ENCODE results near the gene CALD1.

The CALD1 gene

GRCh38 chr7:134947831-134948230 lies 168.4 kb downstream of the CALD1 start:
- DNase-seq (ENCODE audit: low spot score) = no peak
- no peak for TF ChIP-seq CTCF (IDR thresholded peaks at IDR 0.05; ENCODE audit: extremely low read depth, missing control alignments)

GRCh38 chr7:134948246-134948645 lies 168.8 kb downstream of the CALD1 start:
- no peak for DNase-seq (ENCODE audit: low spot score)
- no peak for TF ChIP-seq CTCF (IDR thresholded peaks at IDR 0.05; ENCODE audit: extremely low read depth, missing control alignments)

DNA sequence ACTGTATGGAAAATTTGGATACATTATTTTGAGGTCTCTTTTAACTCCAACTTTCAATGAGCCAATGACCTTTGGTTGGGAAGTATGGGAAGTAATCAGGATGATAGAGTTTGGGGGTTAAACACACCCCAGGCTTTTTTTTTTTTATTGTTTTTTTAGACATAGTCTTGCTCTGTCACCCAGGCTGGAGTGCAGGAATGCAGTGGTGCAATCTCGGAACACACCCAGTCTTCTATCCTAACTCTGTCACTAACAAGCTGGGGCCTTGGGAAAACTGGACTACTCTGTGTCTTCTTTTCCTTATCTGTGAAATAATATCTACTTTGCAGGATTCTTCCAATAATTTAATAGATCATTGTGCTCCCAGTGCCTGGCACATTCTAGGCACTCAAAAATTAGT lies 169.3 kb downstream of the CALD1 start:
- TF ChIP-seq CTCF (IDR thresholded peaks at IDR 0.05; ENCODE audit: extremely low read depth, missing control alignments) = no peak
- DNase-seq (ENCODE audit: low spot score) = no peak

- no peak for DNase-seq (ENCODE audit: low spot score)
These were observed 169.7 kb downstream of the CALD1 start for GRCh38 chr7:134949171-134949570.

DNA sequence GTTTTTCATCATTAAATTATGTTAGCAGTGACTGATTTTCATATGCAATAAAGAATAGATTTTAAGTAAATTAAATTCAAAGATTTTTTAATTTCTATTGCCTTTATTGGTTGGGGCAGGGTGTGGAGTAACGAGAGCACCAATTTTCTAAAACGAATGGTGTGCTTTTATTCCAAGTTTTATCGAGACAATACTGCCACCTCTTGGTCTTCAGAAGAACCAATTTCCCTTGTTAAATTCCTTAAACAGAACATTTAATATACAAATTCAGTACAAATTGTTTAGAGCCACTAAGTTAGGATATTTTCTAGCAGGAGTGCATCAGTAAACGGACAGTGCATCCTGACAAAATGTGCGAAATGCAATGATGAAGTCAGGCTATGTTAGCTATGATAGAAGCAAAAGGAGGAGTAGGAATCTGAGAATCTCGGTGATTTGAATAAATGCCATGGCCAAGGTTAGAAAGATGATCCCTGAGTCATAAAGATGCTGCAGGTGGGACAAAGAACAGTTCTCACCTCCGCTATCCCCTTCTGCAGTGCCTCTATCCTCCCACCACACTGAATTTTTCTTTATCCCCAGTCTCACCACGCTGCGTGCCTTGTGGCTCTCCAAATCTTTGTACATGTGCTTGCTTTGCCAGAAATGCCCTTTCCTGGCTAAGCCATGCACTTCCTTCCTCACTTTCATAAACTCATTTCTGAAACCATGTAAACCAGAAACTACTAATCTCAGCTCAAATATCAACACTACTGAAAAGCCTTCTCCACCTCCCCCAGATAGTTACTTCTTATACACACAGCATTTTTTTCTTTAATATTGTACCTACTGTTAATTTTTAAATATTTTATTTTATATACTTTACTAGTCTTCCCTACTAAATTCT lies 175.0 kb downstream of the CALD1 start:
- DNase-seq (ENCODE audit: low spot score) = peak; percentile 47
- TF ChIP-seq CTCF (IDR thresholded peaks at IDR 0.05; ENCODE audit: extremely low read depth, missing control alignments) = no peak

More at GRCh38 chr7:134949171-134949570, 169.7 kb downstream of the CALD1 start:
- TF ChIP-seq CTCF (IDR thresholded peaks at IDR 0.05; ENCODE audit: extremely low read depth, missing control alignments) = no peak

DNA sequence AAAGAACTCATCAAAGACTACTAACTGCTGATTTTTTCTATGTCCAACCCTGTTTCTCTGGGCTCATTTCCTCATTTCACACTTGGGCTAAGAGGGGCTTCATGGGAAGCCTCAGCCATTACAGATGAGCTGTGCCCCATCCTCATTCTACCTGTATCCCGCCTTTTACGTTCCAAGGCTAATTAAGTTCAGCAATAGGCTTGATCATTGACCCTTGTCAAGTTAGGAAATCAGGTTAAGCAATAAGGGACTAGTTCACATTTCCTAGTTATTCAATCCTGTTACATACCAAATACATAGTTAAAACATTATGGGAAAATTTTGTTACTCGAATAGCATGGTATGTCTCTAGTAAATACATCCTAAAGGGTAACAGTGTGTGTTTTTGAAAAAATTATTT lies 177.6 kb downstream of the CALD1 start:
- no peak for TF ChIP-seq CTCF (IDR thresholded peaks at IDR 0.05; ENCODE audit: extremely low read depth, missing control alignments)
- DNase-seq (ENCODE audit: low spot score) = no peak

DNA sequence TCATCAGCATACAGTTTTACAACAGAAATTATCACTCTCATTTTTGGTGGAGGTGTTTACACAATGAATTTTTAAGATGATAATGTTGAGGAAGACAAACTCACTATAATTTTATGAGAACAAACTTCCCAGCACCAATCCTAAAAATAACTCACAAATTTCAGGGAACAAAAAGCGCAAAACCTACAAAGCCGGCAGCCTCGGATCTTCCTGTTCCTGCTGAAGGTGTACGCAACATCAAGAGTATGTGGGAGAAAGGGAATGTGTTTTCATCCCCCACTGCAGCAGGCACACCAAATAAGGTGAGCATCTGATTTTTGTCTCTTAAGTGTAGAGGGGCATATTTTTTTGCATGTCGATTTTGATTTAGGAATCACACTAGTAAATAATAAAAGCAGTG lies 180.4 kb downstream of the CALD1 start:
- no peak for DNase-seq (ENCODE audit: low spot score)
- no peak for TF ChIP-seq CTCF (IDR thresholded peaks at IDR 0.05; ENCODE audit: extremely low read depth, missing control alignments)

All from GM20000 (cell line).